Kidney (tissue), 14 donors: ENCODE measurements around the gene PODXL2. TPM values are rescaled to one million over a fixed set of nuclear protein-coding genes. Genes with fewer than 3 reads are reported as not detected.

Experiments used
- DNase-seq, 5 donors: peaks; one replicate each; pipeline ENCODE4 v3.0.0-alpha.2; 2013 to 2020
- FAIRE-seq: peaks from 2 replicates; lab custom pipeline; 2012; peaks lifted over from hg19 to GRCh38; lab: Jason Lieb, UNC
- H3K27ac ChIP-seq, 2 donors: one replicate each; pipeline ENCODE4 v1.7.0; 2013; ENCODE audit warnings: low read depth in 2 of 2, low read length in 2 of 2, inconsistent platforms in 1 of 2
- H3K27me3 ChIP-seq: one replicate; pipeline ENCODE4 v1.7.1; 2013; ENCODE audit warnings: low read length, inconsistent platforms; ENCODE audit not compliant: control insufficient read depth, insufficient read depth
- H3K36me3 ChIP-seq, 3 donors: one replicate each; pipeline versions ENCODE4 v1.7.0 to v1.7.1; 2013; ENCODE audit warnings: low read length in 3 of 3, control low read depth in 1 of 3, inconsistent platforms in 1 of 3; ENCODE audit not compliant: insufficient read depth in 3 of 3, control insufficient read depth in 2 of 3
- H3K4me1 ChIP-seq, 3 donors: one replicate each; pipeline versions ENCODE4 v1.7.0 to v1.7.1; 2013; ENCODE audit warnings: low read length in 3 of 3, inconsistent platforms in 1 of 3, low read depth in 1 of 3; ENCODE audit not compliant: control insufficient read depth in 2 of 3, insufficient read depth in 2 of 3
- H3K4me3 ChIP-seq, 3 donors: one replicate each; pipeline versions ENCODE4 v1.7.0 to v1.8.1; 2013; ENCODE audit warnings: low read length in 3 of 3, control low read depth in 1 of 3, inconsistent platforms in 1 of 3
- H3K9ac ChIP-seq, 3 donors: one replicate each; pipeline versions ENCODE4 v1.7.0 to v1.7.1; 2013; ENCODE audit warnings: low read length in 3 of 3, control low read depth in 1 of 3, inconsistent platforms in 1 of 3
- H3K9me3 ChIP-seq, 3 donors: one replicate each; pipeline versions ENCODE4 v1.7.0 to v1.7.1; 2013; ENCODE audit warnings: low read length in 3 of 3, control low read depth in 1 of 3, inconsistent platforms in 1 of 3; ENCODE audit not compliant: control insufficient read depth in 2 of 3, insufficient read depth in 1 of 3
- intact Hi-C: fragments of 100-400 bp; cut with DNase I; formaldehyde crosslinking; loops from one replicate; pipeline ENCODE4 v1.11.1; 2022
- polyA plus RNA-seq: library from polyadenylated mRNA; stranded (reverse); fragments of 350-450 nt; fragmentation: Illumina TruSeq; extraction: RNeasy Lipid Tissue Mini Kit (QIAGEN cat#74804); gene quantifications from one replicate; pipeline ENCODE4 v1.2.3, GENCODE V29; 2014; ENCODE audit warnings: low read depth, low replicate concordance; ENCODE audit not compliant: insufficient read depth
- total RNA-seq: library from RNA; stranded (reverse); fragmentation: NEBNext Ultra II Directional; extraction: Animal tissue kit (Norgen Biotek cat#: 25700); gene quantifications from one replicate; pipeline ENCODE4 v1.2.1, GENCODE V29; 2021
- TF ChIP-seq, protein P1 (sequence below): IDR thresholded peaks from 3 replicates; pipeline ENCODE4 v1.5.1; 2012; ENCODE audit warnings: mild to moderate bottlenecking, moderate library complexity, borderline replicate concordance; ENCODE audit not compliant: insufficient read depth; ENCODE audit errors: extremely low read depth
- donor health status: control.
- donor health status: control.
- donor health status: control.
- donor health status: control.
- donor health status: control.
- donor health status: DM: yes; HTN: yes; CAD: no.
- donor health status: Normal renal cell carcinoma (clear cell type).

PODXL2 gene
- total and polyA plus RNA-seq, 2 donors from 2014 or later = 7.4 to 10.5 TPM

DNA sequence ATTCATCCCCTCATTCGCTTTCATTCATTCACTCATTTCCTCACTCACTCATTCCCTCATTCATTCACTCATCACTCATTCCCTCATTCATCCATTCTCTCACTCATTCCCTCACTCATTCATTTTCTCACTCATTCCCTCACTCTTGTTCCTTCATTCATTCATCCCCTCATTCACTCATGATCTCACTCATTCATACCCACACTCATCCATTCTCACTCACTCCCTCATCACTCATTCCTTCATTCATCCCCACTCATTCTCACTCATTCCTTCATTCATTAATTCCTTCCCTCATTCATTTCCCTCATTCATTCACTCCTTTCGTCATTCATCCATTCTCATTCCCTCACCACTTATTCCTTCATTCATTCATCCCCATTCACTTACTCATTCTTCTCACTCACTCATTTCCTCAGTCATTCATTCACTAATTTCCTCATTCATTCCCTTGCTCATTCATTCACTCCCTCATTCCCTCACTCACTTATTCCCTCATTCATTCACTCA, 58.3 kb downstream of the PODXL2 start:
- Histone ChIP-seq H3K36me3 (no peaks in the 10 kb centered on the region), H3K4me3 (no peak overlapping the region), H3K27me3 (no peaks in the 10 kb centered on the region), H3K9me3 (no peaks in the 10 kb centered on the region), H3K4me1 (no peaks in the 10 kb centered on the region), H3K9ac (no peak overlapping the region), H3K27ac (no peak overlapping the region)
- FAIRE-seq (no peak), DNase-seq (no peak)
- TF ChIP-seq, protein P1, sequence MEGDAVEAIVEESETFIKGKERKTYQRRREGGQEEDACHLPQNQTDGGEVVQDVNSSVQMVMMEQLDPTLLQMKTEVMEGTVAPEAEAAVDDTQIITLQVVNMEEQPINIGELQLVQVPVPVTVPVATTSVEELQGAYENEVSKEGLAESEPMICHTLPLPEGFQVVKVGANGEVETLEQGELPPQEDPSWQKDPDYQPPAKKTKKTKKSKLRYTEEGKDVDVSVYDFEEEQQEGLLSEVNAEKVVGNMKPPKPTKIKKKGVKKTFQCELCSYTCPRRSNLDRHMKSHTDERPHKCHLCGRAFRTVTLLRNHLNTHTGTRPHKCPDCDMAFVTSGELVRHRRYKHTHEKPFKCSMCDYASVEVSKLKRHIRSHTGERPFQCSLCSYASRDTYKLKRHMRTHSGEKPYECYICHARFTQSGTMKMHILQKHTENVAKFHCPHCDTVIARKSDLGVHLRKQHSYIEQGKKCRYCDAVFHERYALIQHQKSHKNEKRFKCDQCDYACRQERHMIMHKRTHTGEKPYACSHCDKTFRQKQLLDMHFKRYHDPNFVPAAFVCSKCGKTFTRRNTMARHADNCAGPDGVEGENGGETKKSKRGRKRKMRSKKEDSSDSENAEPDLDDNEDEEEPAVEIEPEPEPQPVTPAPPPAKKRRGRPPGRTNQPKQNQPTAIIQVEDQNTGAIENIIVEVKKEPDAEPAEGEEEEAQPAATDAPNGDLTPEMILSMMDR = no peak
- intact Hi-C loops = no loop called here

DNA sequence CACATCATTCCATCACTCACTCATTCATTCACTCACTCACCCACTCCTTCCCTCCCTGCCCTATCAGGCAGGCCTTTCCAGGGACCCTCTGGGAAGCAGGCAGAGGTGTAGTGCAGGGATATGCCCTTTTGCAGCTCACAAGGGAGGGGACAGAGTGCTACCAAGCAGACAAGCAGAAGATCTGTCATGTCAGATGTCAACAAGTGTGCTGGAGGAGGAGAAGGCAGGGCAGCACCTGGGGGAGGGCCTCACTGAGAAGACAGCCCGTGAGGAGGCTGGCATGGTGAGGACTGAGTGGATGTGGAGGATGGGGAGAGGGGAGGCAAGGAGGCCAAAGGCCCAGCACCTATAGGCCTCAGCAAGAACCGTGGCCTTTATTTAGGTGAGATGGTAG, 59.0 kb downstream of the PODXL2 start:
- H3K9me3 ChIP-seq = no peaks in the 10 kb centered on the region
- FAIRE-seq = no peak
- peak in 1 of 5 donors; percentile 30 for DNase-seq
- no peaks in the 10 kb centered on the region for H3K27me3 ChIP-seq
- intact Hi-C loops = no loop called here
- no peak overlapping the region for H3K27ac ChIP-seq
- no peaks in the 10 kb centered on the region for H3K4me1 ChIP-seq
- H3K9ac ChIP-seq = no peak overlapping the region
- H3K4me3 ChIP-seq = no peak overlapping the region
- TF ChIP-seq, protein P1 = no peak
- no peaks in the 10 kb centered on the region for H3K36me3 ChIP-seq

DNA sequence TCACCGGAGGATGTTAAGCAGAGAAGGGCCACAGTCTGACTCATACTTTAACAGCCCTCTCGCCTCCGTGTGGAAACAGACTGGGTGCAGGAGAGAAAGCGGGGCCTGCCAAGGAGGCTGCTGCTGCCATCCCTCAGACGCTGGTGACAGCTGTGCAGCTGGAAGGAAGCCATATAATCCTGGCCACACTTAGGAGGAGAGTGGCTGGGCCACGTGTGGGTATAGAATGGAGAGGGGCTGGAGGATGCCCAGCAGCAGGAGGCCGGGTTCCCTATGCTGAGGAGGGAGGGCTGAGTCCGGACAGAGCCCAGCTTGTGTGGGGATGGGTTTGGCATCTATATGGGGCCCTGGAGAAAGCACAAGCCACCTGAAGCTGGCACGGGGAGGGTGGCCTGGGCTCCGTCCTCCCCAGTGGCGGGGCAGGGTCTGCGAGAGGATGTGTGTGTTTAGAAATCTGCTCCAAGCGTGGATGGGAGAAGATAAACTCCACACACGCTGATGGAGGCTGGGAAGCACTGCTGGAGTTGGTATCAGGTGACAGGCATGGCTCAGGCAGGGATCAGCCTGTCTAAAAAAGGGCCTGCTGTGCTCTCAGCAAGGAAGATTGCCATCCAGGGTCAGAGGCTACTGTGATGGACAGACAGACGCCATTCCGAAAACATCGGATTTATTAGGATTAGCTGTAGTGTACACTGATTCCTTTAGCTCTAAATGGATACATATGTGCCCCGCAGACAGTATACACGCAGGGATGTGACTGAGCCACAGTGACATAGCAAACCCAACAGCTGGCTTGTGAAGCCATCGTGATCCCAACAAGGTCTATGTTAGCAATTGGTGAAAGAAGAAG, 59.7 kb downstream of the PODXL2 start:
- intact Hi-C loops = no loop called here
- H3K4me3 ChIP-seq = no peak overlapping the region
- H3K36me3 ChIP-seq = peaks cover 0 to 4% (median 0%) of the 10 kb centered on the region in 3 donors
- H3K27ac ChIP-seq = no peak overlapping the region
- H3K9ac ChIP-seq = no peak overlapping the region
- TF ChIP-seq, protein P1 = no peak
- no peaks in the 10 kb centered on the region for H3K27me3 ChIP-seq
- DNase-seq = peak in 3 of 5 donors; percentile 23 to 52 (median 41)
- no peak for FAIRE-seq
- H3K4me1 ChIP-seq = no peaks in the 10 kb centered on the region
- no peaks in the 10 kb centered on the region for H3K9me3 ChIP-seq
